Nephron progenitor cell (in vitro differentiated cells): ENCODE data around the gene EML3.
"Not testable (repeated sequence)": the region's sequence is repeated elsewhere in the genome, so short reads cannot be mapped to it uniquely, and the experiment has no call there.

ENCODE experiments used
- DNase-seq: peaks from one replicate; pipeline ENCODE4 v3.0.0; 2021
- H3K27ac Mint-ChIP-seq: 2 replicates; pipeline ENCODE4 v1.8.0; 2021; ENCODE audit warnings: mild to moderate bottlenecking, moderate library complexity, mixed read lengths
- H3K27me3 Mint-ChIP-seq: 2 replicates; pipeline ENCODE4 v1.8.0; 2021; ENCODE audit warnings: mild to moderate bottlenecking, low read depth, mixed read lengths; ENCODE audit not compliant: poor library complexity
- H3K36me3 Mint-ChIP-seq: 2 replicates; pipeline ENCODE4 v1.8.0; 2021; ENCODE audit warnings: low read depth, mixed read lengths
- H3K4me1 Mint-ChIP-seq: 2 replicates; pipeline ENCODE4 v1.8.0; 2021; ENCODE audit warnings: mixed read lengths
- H3K4me3 Mint-ChIP-seq: 2 replicates; pipeline ENCODE4 v1.8.0; 2021; ENCODE audit warnings: mild to moderate bottlenecking, moderate library complexity, mixed read lengths
- H3K9me3 Mint-ChIP-seq: 2 replicates; pipeline ENCODE4 v1.8.0; 2021; ENCODE audit warnings: mild to moderate bottlenecking, moderate library complexity, mixed read lengths
- CTCF ChIP-seq: fragments of 200-600 bp; sonication (generic); IDR thresholded peaks from 2 replicates; pipeline ENCODE4 v1.5.0; 2021; ENCODE audit warnings: antibody characterized with exemption

Gene EML3

GRCh38 chr11:62567018-62567633 lies 45.4 kb downstream of the EML3 start:
- Mint-ChIP-seq H3K4me1 (peaks cover 43% of the 10 kb centered on the region), H3K27ac (peak overlapping the region; percentile 85), H3K4me3 (peak overlapping the region; percentile 25), H3K9me3 (no peaks in the 10 kb centered on the region), H3K36me3 (peaks cover 83% of the 10 kb centered on the region), H3K27me3 (no peaks in the 10 kb centered on the region)
- no peak for TF ChIP-seq CTCF
- no peak for DNase-seq

DNA sequence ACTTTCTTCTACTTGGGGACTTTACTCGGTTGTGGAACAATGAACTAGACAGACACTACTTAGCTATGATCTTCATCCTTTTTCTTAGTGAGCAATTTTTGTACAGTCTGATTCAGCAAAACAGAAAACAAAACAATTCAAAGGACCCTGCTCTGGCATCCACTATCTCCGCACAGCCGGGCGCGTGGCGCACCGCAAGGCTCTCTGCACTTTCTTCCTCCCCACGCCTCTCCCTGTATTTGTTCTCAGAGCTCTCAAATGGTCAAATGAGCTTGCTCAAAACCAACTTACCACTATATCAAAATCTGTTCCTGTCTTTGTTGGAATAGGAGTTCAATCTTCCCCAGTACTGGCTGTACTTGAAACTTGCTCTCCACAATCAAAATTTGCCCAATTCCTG lies 46.3 kb downstream of the EML3 start:
- Mint-ChIP-seq H3K36me3 (peaks cover 82% of the 10 kb centered on the region), H3K4me1 (peaks cover 42% of the 10 kb centered on the region), H3K9me3 (no peaks in the 10 kb centered on the region), H3K4me3 (no peak overlapping the region), H3K27ac (peak overlapping the region; percentile 88), H3K27me3 (no peaks in the 10 kb centered on the region)
- TF ChIP-seq CTCF = no peak
- DNase-seq = no peak

DNA sequence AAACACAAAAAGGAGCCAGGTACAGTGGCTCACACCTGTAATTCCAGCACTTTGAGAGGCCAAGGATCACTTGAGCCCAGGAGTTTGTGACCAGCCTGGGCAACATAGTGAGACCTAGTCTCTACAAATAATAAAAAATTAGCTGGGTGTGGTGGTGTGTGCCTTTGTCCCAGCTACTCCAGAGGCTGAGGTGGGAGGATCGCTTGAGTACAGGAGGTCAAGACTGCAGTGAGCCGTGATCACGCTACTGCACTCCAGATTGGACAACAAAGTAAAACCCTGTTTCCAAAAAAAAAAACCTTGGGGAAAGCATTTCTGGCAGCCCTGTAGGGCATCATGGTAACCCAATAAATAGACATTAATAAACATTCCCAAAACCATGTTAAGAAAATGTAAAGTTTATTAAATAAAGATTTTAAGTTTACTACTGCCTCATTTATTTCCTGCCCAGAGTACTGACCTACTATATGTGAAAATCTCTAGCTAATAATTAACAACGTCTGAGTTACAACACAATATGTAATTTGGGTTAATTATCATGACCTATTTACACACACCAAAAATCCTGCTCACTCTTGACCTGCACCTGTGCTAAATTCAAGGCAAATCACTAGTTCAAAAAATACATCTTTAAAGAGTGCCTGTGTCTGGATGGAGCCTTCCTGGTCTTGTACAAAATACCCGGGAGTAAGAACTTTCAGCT lies 47.3 kb downstream of the EML3 start:
- Mint-ChIP-seq H3K27ac (peak overlapping the region; percentile 55), H3K36me3 (peaks cover 79% of the 10 kb centered on the region), H3K27me3 (no peaks in the 10 kb centered on the region), H3K4me1 (peaks cover 43% of the 10 kb centered on the region), H3K9me3 (no peaks in the 10 kb centered on the region), H3K4me3 (no peak overlapping the region)
- DNase-seq = no peak
- no peak for TF ChIP-seq CTCF

- peaks cover 57% of the 10 kb centered on the region for H3K4me1 Mint-ChIP-seq
- peaks cover 71% of the 10 kb centered on the region for H3K36me3 Mint-ChIP-seq
- H3K9me3 Mint-ChIP-seq, DNase-seq, H3K27me3 Mint-ChIP-seq: not testable (repeated sequence)
- peak overlapping the region; percentile 3 for H3K4me3 Mint-ChIP-seq
- H3K27ac Mint-ChIP-seq = peak overlapping the region; percentile 98
Observed at GRCh38 chr11:62561677-62562230, 50.8 kb downstream of the EML3 start.

DNA sequence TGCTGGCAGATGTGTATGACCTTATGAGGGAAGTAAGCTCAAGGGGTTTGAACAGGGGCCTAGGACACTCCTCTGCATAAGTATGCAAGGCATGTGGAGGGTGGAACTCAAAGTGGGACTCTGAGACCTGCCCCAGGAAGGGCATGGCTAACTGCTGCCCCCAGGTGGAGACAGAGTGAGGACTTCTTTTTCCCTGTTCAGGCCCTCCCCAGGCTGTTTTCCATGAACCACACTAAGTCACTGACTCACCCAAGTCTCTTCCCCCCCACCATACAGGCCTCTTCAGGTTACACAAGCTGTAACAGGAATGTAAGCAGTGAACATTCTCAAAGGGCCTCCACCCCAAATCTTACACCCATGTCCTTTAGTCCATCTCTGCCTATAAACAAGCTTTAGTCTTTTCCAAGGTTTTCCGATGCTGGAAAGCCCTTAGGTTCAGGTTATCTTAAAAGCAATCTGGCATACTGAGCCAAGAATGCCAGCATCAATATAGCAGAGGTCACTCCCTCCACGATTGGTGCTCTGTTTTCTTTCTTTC lies 51.9 kb downstream of the EML3 start:
- Mint-ChIP-seq H3K27me3 (peaks cover 2% of the 10 kb centered on the region), H3K27ac (peak overlapping the region; percentile 93), H3K4me1 (peaks cover 59% of the 10 kb centered on the region), H3K36me3 (peaks cover 60% of the 10 kb centered on the region), H3K4me3 (no peak overlapping the region), H3K9me3 (no peaks in the 10 kb centered on the region)
- peak; percentile 72 for DNase-seq
- peak; percentile 59 for TF ChIP-seq CTCF

DNA sequence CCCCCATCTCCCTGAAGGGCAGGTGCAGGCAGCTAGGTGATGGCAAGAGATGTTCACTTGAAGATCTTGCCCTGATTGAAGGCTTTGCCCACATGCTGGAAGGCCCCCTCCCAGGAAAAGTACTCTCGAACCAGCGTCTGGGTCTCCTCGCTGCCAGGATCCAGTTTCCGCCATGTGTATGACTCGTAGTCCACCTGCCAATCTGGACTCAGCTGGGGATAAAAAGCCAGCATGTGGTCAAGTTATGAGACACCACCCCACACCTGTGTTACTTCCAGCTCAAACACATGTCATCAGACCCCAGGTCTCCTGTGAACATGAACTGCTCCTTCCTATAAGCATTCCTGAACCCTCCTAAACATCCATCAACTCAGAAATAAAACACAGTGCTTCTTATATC lies 52.9 kb downstream of the EML3 start:
- H3K4me3 Mint-ChIP-seq, DNase-seq, H3K9me3 Mint-ChIP-seq, H3K27me3 Mint-ChIP-seq: not testable (repeated sequence)
- H3K36me3 Mint-ChIP-seq = peaks cover 54% of the 10 kb centered on the region
- peak overlapping the region; percentile 57 for H3K27ac Mint-ChIP-seq
- H3K4me1 Mint-ChIP-seq = peaks cover 66% of the 10 kb centered on the region
